Neural progenitor cell (in vitro differentiated cells): ENCODE measurements around the gene AGMO. TPM values are rescaled to one million over a fixed set of nuclear protein-coding genes. Genes with fewer than 3 reads are reported as not detected.
A peak's percentile ranks its signal among the peaks of the same experiment; 100 is the strongest.
"Not testable (repeated sequence)": the region's sequence is repeated elsewhere in the genome, so short reads cannot be mapped to it uniquely, and the experiment has no call there.

ENCODE experiments used
- DNase-seq: peaks from one replicate; pipeline ENCODE4 v3.0.0-alpha.2; 2016; ENCODE audit warnings: low spot score
- H2AFZ ChIP-seq: fragments of 200-600 bp; sonication (generic); replicated peaks from 2 replicates; pipeline ENCODE4 v1.6.1; 2016; ENCODE audit warnings: antibody characterized with exemption
- H3F3A ChIP-seq: fragments of 200-600 bp; sonication (generic); 2 replicates; pipeline ENCODE4 v1.6.1; 2016; ENCODE audit warnings: antibody characterized with exemption, low read depth
- H3K27ac ChIP-seq: fragments of 200-600 bp; sonication (generic); 2 replicates; pipeline ENCODE4 v1.5.1; 2016; ENCODE audit warnings: mild to moderate bottlenecking
- H3K27me3 ChIP-seq: fragments of 200-600 bp; sonication (generic); 2 replicates; pipeline ENCODE4 v1.6.1; 2016; ENCODE audit warnings: mild to moderate bottlenecking, moderate library complexity
- H3K36me3 ChIP-seq: fragments of 200-600 bp; sonication (generic); 2 replicates; pipeline ENCODE4 v1.5.1; 2016
- H3K4me1 ChIP-seq: fragments of 200-600 bp; sonication (generic); 2 replicates; pipeline ENCODE4 v1.6.1; 2016; ENCODE audit warnings: mixed run types
- H3K4me2 ChIP-seq: fragments of 200-600 bp; sonication (generic); 2 replicates; pipeline ENCODE4 v1.6.1; 2016
- H3K4me3 ChIP-seq: fragments of 200-600 bp; sonication (generic); 2 replicates; pipeline ENCODE4 v1.5.1; 2016
- H3K79me2 ChIP-seq: fragments of 200-600 bp; sonication (generic); 2 replicates; pipeline ENCODE4 v1.6.1; 2016; ENCODE audit warnings: low read depth
- H3K9ac ChIP-seq: fragments of 200-600 bp; sonication (generic); 2 replicates; pipeline ENCODE4 v1.6.1; 2016
- H3K9me3 ChIP-seq: fragments of 200-600 bp; sonication (generic); 2 replicates; pipeline ENCODE4 v1.5.1; 2016; ENCODE audit warnings: low read depth
- H4K20me1 ChIP-seq: fragments of 200-600 bp; sonication (generic); 2 replicates; pipeline ENCODE4 v1.6.1; 2016; ENCODE audit warnings: low read depth
- H3K27ac Mint-ChIP-seq: 3 replicates; pipeline ENCODE4 v1.8.0; 2021; ENCODE audit warnings: mixed read lengths
- H3K27me3 Mint-ChIP-seq: 2 replicates; pipeline ENCODE4 v1.8.0; 2022; ENCODE audit warnings: low read depth, mild to moderate bottlenecking, inconsistent platforms, moderate library complexity, mixed read lengths; ENCODE audit not compliant: insufficient read depth
- H3K36me3 Mint-ChIP-seq: 3 replicates; pipeline ENCODE4 v1.8.0; 2021; ENCODE audit warnings: mixed read lengths
- H3K4me1 Mint-ChIP-seq: 3 replicates; pipeline ENCODE4 v1.8.0; 2021; ENCODE audit warnings: mixed read lengths
- H3K4me3 Mint-ChIP-seq: 3 replicates; pipeline ENCODE4 v1.8.0; 2021; ENCODE audit warnings: mild to moderate bottlenecking, moderate library complexity, mixed read lengths
- H3K9me3 Mint-ChIP-seq: 3 replicates; pipeline ENCODE4 v1.8.0; 2020; ENCODE audit warnings: mixed read lengths
- EZH2 ChIP-seq: fragments of 200-600 bp; sonication (generic); IDR thresholded peaks from 2 replicates; pipeline ENCODE4 v1.6.1; 2017; ENCODE audit warnings: antibody characterized with exemption, mild to moderate bottlenecking, moderate library complexity
- EZH2phosphoT487 ChIP-seq: fragments of 200-600 bp; sonication (generic); IDR thresholded peaks from 2 replicates; pipeline ENCODE4 v1.6.1; 2017; ENCODE audit warnings: antibody characterized with exemption
- total RNA-seq: library from RNA; depleted of rRNA; stranded (reverse); fragments of >200 nt; gene quantifications from 2 replicates; pipeline ENCODE4 v1.2.3, GENCODE V29; 2015; ENCODE audit warnings: low replicate concordance
- TF ChIP-seq, protein P1 (sequence below): fragments of 200-600 bp; sonication (generic); IDR thresholded peaks from 2 replicates; pipeline ENCODE4 v1.5.1; 2017; ENCODE audit warnings: antibody characterized with exemption, mild to moderate bottlenecking

AGMO gene
- total RNA-seq, 1 donor from 2014 or later, result 0.30 TPM

DNA sequence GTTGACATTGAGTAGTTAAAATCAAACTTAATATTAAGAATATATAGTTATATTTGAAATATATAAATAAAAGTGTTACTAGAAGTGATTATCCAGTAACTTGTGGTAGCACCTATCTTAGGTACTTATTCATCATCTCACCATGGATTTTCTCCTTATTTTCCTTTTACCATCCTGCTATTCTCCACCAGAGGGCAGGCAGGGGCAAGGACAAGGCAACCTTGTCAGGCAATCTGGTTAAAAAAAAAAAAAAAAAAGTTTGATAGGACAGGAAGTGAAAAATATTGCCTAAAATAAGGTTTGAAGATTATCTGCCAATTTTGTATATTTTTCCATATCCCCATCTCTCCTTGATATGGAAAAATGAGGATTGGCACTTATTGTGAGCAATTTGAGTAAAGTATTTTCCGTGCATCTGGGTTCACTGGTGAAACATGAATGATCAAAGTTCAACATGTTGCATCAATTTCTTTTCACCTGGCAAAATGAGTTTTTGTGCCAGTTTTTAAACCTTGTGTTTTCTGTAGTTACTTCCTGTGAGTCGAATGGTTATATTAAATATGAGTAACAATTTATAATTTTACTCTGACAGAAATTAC, 256.7 kb downstream of the AGMO start:
- Histone ChIP-seq H3K9me3 (no peaks in the 10 kb centered on the region), H3K4me2 (no peak overlapping the region), H3K79me2 (no peaks in the 10 kb centered on the region), H3K36me3 (no peaks in the 10 kb centered on the region), H3F3A (no peaks in the 10 kb centered on the region), H3K4me3 (no peak overlapping the region), H3K4me1 (no peaks in the 10 kb centered on the region), H2AFZ (no peak overlapping the region), H4K20me1 (no peaks in the 10 kb centered on the region), H3K27ac (no peak overlapping the region), H3K9ac (no peak overlapping the region), H3K27me3 (no peaks in the 10 kb centered on the region)
- no peaks in the 10 kb centered on the region for H3K9me3 Mint-ChIP-seq
- TF ChIP-seq, protein P1, sequence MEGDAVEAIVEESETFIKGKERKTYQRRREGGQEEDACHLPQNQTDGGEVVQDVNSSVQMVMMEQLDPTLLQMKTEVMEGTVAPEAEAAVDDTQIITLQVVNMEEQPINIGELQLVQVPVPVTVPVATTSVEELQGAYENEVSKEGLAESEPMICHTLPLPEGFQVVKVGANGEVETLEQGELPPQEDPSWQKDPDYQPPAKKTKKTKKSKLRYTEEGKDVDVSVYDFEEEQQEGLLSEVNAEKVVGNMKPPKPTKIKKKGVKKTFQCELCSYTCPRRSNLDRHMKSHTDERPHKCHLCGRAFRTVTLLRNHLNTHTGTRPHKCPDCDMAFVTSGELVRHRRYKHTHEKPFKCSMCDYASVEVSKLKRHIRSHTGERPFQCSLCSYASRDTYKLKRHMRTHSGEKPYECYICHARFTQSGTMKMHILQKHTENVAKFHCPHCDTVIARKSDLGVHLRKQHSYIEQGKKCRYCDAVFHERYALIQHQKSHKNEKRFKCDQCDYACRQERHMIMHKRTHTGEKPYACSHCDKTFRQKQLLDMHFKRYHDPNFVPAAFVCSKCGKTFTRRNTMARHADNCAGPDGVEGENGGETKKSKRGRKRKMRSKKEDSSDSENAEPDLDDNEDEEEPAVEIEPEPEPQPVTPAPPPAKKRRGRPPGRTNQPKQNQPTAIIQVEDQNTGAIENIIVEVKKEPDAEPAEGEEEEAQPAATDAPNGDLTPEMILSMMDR, result peak; percentile 83
- TF ChIP-seq EZH2 (no peak), EZH2phosphoT487 (no peak)
- H3K4me1 Mint-ChIP-seq, result peaks cover 9% of the 10 kb centered on the region
- DNase-seq, result peak; percentile 64
- no peaks in the 10 kb centered on the region for H3K27me3 Mint-ChIP-seq
- H3K4me3 Mint-ChIP-seq, result no peak overlapping the region
- no peak overlapping the region for H3K27ac Mint-ChIP-seq
- H3K36me3 Mint-ChIP-seq, result no peaks in the 10 kb centered on the region

DNA sequence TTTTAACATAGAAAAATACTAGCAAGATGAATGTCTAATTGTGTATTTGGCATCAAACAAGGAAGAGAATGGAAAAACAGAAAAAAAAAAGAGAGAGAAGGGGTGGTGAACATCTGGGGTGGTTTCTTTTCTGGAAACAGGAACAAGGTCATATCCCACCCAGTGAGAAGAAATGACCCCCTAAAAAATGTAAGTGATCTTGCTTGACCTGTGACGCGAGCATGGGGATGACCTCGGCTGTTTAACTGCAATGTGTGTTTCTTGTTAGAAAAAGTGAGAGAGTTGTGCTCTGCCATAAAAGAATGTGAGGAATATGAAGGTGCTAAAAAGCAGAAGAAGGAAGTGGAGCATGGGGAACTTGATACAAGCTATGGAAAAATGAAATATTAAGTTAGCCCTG, 258.5 kb downstream of the AGMO start:
- no peak overlapping the region for H3K4me3 ChIP-seq
- H3K4me1 ChIP-seq, result no peaks in the 10 kb centered on the region
- Mint-ChIP-seq H3K36me3 (no peaks in the 10 kb centered on the region), H3K4me1 (peaks cover 12% of the 10 kb centered on the region), H3K9me3 (no peaks in the 10 kb centered on the region), H3K4me3 (no peak overlapping the region), H3K27ac (peak overlapping the region; percentile 2), H3K27me3 (no peaks in the 10 kb centered on the region)
- no peaks in the 10 kb centered on the region for H3K36me3 ChIP-seq
- DNase-seq, result no peak
- no peaks in the 10 kb centered on the region for H3K79me2 ChIP-seq
- H3K9me3 ChIP-seq, result no peaks in the 10 kb centered on the region
- H3K27ac ChIP-seq, result no peak overlapping the region
- H3K4me2 ChIP-seq, result no peak overlapping the region
- TF ChIP-seq EZH2phosphoT487 (no peak), EZH2 (no peak)
- TF ChIP-seq, protein P1, result no peak
- no peaks in the 10 kb centered on the region for H3F3A ChIP-seq
- H4K20me1 ChIP-seq, result no peaks in the 10 kb centered on the region
- H2AFZ ChIP-seq, result no peak overlapping the region
- no peaks in the 10 kb centered on the region for H3K27me3 ChIP-seq
- H3K9ac ChIP-seq, result no peak overlapping the region

DNA sequence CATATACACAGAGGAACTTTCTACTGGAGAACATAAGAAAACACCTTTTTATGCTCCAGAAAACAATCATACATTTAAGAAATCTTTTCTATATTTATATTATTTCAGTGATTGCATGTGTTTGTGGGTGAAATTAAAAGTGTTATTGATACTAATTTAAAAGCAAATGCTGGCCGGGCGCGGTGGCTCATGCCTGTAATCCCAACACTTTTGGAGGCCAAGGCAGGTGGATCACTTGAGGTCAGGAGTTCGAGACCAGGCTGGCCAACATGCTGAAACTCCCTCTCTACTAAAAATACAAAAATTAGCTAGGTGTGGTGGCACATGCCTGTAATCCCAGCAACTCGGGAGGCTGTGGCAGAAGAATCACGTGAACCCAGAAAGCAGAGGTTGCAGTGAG, 260.8 kb downstream of the AGMO start:
- Mint-ChIP-seq H3K27ac (peak overlapping the region; percentile 92), H3K4me1 (peaks cover 12% of the 10 kb centered on the region)
- not testable (repeated sequence) for H2AFZ ChIP-seq, H3K9me3 Mint-ChIP-seq, H3K4me3 Mint-ChIP-seq, H3K4me1 ChIP-seq, H3K27me3 Mint-ChIP-seq, H3K27ac ChIP-seq, H3K27me3 ChIP-seq, H3F3A ChIP-seq, H3K4me3 ChIP-seq, H3K79me2 ChIP-seq, H4K20me1 ChIP-seq, DNase-seq, H3K36me3 Mint-ChIP-seq, H3K4me2 ChIP-seq, H3K9me3 ChIP-seq, H3K36me3 ChIP-seq, H3K9ac ChIP-seq

DNA sequence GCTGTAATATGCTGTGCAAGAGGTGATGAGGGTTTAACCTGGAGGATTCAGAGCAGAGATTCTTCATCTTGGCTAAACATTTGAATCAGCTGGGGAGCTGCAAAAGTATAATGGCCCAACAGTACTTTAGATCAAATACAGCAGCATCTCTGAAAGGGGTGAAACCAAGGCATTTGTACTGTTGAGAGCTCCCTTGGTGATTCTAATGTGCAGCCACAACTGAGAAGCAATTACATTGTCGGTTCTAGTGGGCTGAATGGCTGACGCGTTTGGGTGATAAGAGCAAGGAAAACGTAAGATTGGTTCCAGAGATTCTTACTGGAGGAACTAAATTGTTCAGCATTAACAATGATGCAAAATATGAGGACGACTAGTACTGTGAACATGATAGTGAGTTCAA, 269.7 kb downstream of the AGMO start:
- Histone ChIP-seq H3K4me2 (no peak overlapping the region), H3F3A (no peaks in the 10 kb centered on the region), H3K4me3 (no peak overlapping the region), H3K9me3 (no peaks in the 10 kb centered on the region), H3K27me3 (no peaks in the 10 kb centered on the region), H3K36me3 (no peaks in the 10 kb centered on the region), H3K4me1 (no peaks in the 10 kb centered on the region), H3K79me2 (no peaks in the 10 kb centered on the region), H4K20me1 (no peaks in the 10 kb centered on the region), H3K27ac (no peak overlapping the region), H2AFZ (no peak overlapping the region), H3K9ac (no peak overlapping the region)
- H3K36me3 Mint-ChIP-seq, result no peaks in the 10 kb centered on the region
- no peaks in the 10 kb centered on the region for H3K27me3 Mint-ChIP-seq
- no peak overlapping the region for H3K27ac Mint-ChIP-seq
- H3K9me3 Mint-ChIP-seq, result no peaks in the 10 kb centered on the region
- no peak overlapping the region for H3K4me3 Mint-ChIP-seq
- TF ChIP-seq, protein P1, result no peak
- TF ChIP-seq EZH2 (no peak), EZH2phosphoT487 (no peak)
- DNase-seq, result no peak
- peaks cover 2% of the 10 kb centered on the region for H3K4me1 Mint-ChIP-seq
